Tibial artery (tissue), 4 donors: Measurements from ENCODE around the gene GPR137B.
"Not testable (repeated sequence)": the region's sequence is repeated elsewhere in the genome, so short reads cannot be mapped to it uniquely, and the experiment has no call there.

ENCODE experiments used
- DNase-seq, 2 donors: peaks; one replicate each; pipeline ENCODE4 v3.0.0-alpha.2; 2019
- H3K27ac ChIP-seq, 2 donors: fragments of 200-600 bp; sonication (generic) in 1 of 2; 1 replicate in 1 of 2; 2 replicates in 1 of 2; pipeline ENCODE4 v1.5.1; 2018 to 2019; ENCODE audit warnings: mild to moderate bottlenecking in 1 of 2
- H3K27me3 ChIP-seq, 2 donors: fragments of 200-600 bp; sonication (generic) in 1 of 2; one replicate each; pipeline versions ENCODE4 v1.5.1 to v1.6.0; 2016 to 2019
- H3K36me3 ChIP-seq, 3 donors: fragments of 200-600 bp; sonication (generic) in 2 of 3; one replicate each; pipeline ENCODE4 v1.5.1; 2016 to 2019; ENCODE audit warnings: mild to moderate bottlenecking in 2 of 3
- H3K4me1 ChIP-seq, 4 donors: fragments of 200-600 bp; sonication (generic) in 2 of 4; 1 replicate in 3 of 4; 2 replicates in 1 of 4; pipeline ENCODE4 v1.5.1; 2016 to 2019
- H3K4me3 ChIP-seq, 2 donors: fragments of 200-600 bp; sonication (generic) in 1 of 2; 1 replicate in 1 of 2; 2 replicates in 1 of 2; pipeline ENCODE4 v1.5.1; 2018 to 2019; ENCODE audit warnings: mild to moderate bottlenecking in 2 of 2
- H3K9me3 ChIP-seq, 3 donors: fragments of 200-600 bp; sonication (generic) in 1 of 3; one replicate each; pipeline ENCODE4 v1.5.1; 2016 to 2019
- intact Hi-C: fragments of 100-400 bp; cut with DNase I; formaldehyde crosslinking; loops from one replicate; pipeline ENCODE4 v1.15.0; 2023; ENCODE audit warnings: low total_unique reads
- TF ChIP-seq, protein P1 (sequence below), 2 experiments: fragments of 200-600 bp in 1 of 2; fragments of 450-650 bp in 1 of 2; IDR thresholded peaks; one replicate each; pipeline ENCODE4 v1.5.1; 2017 to 2019; ENCODE audit warnings: antibody characterized with exemption in 2 of 2, mild to moderate bottlenecking in 1 of 2, moderate library complexity in 1 of 2

The GPR137B gene, protein sequence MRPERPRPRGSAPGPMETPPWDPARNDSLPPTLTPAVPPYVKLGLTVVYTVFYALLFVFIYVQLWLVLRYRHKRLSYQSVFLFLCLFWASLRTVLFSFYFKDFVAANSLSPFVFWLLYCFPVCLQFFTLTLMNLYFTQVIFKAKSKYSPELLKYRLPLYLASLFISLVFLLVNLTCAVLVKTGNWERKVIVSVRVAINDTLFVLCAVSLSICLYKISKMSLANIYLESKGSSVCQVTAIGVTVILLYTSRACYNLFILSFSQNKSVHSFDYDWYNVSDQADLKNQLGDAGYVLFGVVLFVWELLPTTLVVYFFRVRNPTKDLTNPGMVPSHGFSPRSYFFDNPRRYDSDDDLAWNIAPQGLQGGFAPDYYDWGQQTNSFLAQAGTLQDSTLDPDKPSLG

DNA sequence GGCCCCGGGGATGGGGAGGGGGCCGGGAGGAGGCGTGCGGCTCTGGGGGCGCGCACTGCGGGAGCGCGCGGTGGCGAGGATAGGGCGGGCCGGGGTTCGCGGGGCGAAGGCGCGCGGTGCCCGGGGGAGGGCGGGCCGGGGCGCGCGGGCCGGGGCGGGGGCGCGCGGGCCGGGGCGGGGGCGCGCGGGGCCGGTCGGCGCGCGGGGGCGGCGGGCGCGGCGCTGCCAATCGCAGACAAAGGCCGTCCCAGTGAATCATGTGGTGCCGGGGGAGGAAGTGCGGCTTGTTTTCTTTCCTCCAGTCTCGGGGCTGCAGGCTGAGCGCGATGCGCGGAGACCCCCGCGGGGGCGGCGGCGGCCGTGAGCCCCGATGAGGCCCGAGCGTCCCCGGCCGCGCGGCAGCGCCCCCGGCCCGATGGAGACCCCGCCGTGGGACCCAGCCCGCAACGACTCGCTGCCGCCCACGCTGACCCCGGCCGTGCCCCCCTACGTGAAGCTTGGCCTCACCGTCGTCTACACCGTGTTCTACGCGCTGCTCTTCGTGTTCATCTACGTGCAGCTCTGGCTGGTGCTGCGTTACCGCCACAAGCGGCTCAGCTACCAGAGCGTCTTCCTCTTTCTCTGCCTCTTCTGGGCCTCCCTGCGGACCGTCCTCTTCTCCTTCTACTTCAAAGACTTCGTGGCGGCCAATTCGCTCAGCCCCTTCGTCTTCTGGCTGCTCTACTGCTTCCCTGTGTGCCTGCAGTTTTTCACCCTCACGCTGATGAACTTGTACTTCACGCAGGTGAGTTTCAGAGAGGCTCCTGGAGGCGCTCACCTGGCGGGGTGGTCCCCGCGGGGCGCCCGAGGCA, at the start of gene GPR137B:
Gene GPR137B (plus strand): TSS at position 287 of the 851 bp plus-strand sequence. CDS start 84 bp downstream, at position 371.
- peak in 1 of 2 donors; percentile 48 for DNase-seq
- H3K4me1 ChIP-seq = peaks cover 0 to 27% (median 20%) of the 10 kb centered on the region in 4 donors
- H3K27ac ChIP-seq = peak within 1 kb of the TSS; percentile 36
- H3K27me3 ChIP-seq = peaks cover 0 to 3% of the 10 kb centered on the region in 2 donors
- TF ChIP-seq, protein P1, sequence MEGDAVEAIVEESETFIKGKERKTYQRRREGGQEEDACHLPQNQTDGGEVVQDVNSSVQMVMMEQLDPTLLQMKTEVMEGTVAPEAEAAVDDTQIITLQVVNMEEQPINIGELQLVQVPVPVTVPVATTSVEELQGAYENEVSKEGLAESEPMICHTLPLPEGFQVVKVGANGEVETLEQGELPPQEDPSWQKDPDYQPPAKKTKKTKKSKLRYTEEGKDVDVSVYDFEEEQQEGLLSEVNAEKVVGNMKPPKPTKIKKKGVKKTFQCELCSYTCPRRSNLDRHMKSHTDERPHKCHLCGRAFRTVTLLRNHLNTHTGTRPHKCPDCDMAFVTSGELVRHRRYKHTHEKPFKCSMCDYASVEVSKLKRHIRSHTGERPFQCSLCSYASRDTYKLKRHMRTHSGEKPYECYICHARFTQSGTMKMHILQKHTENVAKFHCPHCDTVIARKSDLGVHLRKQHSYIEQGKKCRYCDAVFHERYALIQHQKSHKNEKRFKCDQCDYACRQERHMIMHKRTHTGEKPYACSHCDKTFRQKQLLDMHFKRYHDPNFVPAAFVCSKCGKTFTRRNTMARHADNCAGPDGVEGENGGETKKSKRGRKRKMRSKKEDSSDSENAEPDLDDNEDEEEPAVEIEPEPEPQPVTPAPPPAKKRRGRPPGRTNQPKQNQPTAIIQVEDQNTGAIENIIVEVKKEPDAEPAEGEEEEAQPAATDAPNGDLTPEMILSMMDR (IDR thresholded peaks at IDR 0.05) = no peak
- H3K4me3 ChIP-seq = peak within 1 kb of the TSS; percentile 64 to 80
- H3K36me3 ChIP-seq = no peaks in the 10 kb centered on the region
- intact Hi-C loops = no loop called here
- no peaks in the 10 kb centered on the region for H3K9me3 ChIP-seq

DNA sequence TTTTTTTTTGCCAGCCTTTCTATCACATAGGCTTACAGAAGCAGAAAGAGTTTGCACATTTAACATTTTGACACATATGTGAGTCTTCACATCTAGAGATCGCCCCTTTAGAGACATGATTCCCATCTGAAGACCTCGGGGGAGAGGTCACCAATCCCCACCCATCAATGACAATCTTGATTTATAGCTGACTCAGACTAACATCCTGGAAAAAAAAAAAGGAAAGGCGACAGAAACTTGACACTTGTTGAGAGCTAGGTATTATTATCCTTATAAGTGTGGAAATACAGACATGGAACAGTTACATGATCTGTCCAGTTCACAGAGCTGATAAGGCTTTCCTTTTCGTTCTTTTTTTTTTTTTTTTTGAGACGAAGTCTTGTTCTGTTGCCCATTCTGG, 49.4 kb upstream of the GPR137B start:
- no peaks in the 10 kb centered on the region for H3K36me3 ChIP-seq
- intact Hi-C loops = no loop called here
- DNase-seq = no peak
- H3K9me3 ChIP-seq = peaks cover 0 to 11% (median 3%) of the 10 kb centered on the region in 3 donors
- H3K4me1 ChIP-seq = no peaks in the 10 kb centered on the region
- TF ChIP-seq, protein P1 (IDR thresholded peaks at IDR 0.05) = no peak
- no peak overlapping the region for H3K4me3 ChIP-seq
- peaks cover 0 to 2% of the 10 kb centered on the region in 2 donors for H3K27me3 ChIP-seq
- H3K27ac ChIP-seq = no peak overlapping the region

DNA sequence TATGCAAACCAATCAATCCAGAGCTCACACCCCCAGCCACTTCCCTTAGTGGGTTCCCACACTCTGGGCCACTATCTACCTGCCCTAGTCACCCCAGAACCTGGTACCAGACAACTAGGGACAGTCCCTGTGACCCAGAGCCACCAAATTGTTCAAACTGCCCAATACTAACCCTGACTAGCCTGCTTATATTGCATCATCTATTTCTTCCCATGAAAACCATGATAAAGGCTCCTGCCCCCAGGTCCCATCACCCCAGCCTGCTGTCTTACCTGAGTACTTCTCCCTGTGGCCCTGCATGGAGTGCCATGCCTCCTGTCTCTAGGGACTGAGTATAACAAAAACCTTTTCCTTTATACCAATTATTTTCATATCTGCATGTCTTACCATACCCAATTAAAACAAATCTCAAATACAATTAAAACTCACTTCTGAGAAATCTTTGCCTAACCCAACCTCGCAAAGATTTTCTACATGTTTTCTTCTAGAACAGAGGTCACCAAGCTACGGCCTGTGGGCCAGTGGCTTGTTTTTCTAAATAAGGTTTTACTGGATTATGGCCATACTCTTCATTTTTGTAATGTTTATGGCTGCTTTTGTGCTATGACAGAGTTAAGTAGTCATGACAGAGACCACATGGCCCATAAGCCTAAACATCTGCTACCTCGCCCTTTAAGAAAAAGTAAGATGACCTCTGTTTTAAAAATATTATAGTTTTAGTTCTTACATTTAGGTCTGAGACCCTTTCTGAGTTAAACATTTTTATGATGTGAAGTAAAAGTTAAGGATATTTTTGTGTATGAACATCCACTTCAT, 46.4 kb upstream of the GPR137B start:
- Histone ChIP-seq H3K27ac (no peak overlapping the region), H3K27me3 (peaks cover 0 to 17% of the 10 kb centered on the region in 2 donors), H3K4me3 (no peak overlapping the region), H3K36me3 (no peaks in the 10 kb centered on the region), H3K4me1 (no peaks in the 10 kb centered on the region), H3K9me3 (peaks cover 0 to 11% (median 3%) of the 10 kb centered on the region in 3 donors)
- intact Hi-C loops = no loop called here
- DNase-seq = no peak
- TF ChIP-seq, protein P1 (IDR thresholded peaks at IDR 0.05) = no peak

DNA sequence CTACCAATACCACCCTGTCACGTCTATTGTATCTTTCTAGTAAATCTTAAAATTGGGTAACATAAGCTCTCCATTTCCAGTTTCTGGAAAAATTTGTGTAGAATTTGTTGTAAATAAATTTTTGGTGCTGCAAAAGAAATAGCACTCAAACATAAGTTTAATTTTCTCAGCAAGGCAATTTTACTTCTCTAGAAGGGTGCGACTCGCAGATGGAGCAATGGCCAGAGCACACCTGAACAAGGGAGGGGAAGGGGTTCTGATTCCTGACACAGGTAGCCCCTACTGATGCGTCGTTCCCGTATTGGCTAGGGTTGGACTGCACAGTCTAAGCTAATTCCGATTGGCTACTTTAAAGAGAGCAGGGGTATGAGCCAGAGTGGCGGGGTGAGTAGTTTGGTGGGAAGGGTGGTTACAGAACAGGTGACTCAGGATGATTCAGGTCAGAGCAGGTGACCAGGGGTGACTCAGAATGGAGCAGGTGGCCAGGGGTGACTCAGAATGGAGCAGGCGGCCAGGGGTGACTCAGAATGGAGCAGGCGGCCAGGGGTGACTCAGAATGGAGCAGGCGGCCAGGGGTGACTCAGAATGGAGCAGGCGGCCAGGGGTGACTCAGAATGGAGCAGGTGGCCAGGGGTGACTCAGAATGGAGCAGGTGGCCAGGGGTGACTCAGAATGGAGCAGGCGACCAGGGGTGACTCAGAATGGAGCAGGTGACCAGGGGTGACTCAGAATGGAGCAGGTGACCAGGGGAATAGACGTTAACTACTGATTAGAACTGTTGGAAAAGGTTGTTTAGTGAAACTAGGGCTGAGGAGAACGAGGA, 45.5 kb upstream of the GPR137B start:
- H3K36me3 ChIP-seq, H3K4me1 ChIP-seq, H3K4me3 ChIP-seq, intact Hi-C loops: not testable (repeated sequence)
- Histone ChIP-seq H3K27me3 (peaks cover 0 to 22% of the 10 kb centered on the region in 2 donors), H3K9me3 (peaks cover 0 to 11% (median 3%) of the 10 kb centered on the region in 3 donors), H3K27ac (peak overlapping the region in 1 of 2 donors; percentile 25)
- peak; percentile 84 to 94 for DNase-seq

DNA sequence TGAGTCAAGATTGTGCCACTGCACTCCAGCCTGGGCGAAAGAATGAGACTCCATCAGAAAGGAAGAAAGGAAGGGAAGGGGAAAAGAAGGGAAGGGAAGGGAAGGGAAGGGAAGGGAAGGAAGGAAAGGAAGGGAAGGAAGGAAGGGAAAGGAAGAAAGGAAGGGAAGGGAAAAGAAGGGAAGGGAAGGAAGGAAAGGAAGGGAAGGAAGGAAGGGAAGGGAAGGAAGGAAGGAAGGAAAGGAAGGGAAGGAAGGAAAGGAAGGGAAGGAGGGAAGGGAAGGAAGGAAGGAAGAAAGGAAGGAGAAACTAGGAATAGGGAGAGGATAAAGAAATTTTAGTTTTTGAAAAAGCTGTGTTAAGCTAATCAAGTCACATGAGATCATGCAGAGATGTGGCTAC, 44.1 kb upstream of the GPR137B start:
- intact Hi-C loops = no loop called here
- Histone ChIP-seq H3K4me1 (no peaks in the 10 kb centered on the region), H3K27me3 (peaks cover 0 to 36% of the 10 kb centered on the region in 2 donors), H3K9me3 (peaks cover 0 to 11% (median 3%) of the 10 kb centered on the region in 3 donors), H3K4me3 (no peak overlapping the region), H3K27ac (no peak overlapping the region), H3K36me3 (no peaks in the 10 kb centered on the region)
- DNase-seq = no peak
- TF ChIP-seq, protein P1 (IDR thresholded peaks at IDR 0.05) = no peak
